ENCODE data around the gene KEAP1.
A peak's percentile ranks its signal among the peaks of the same experiment; 100 is the strongest.

KEAP1 gene

GRCh38 chr19:10521461-10522171 is 18.5 kb upstream of the KEAP1 start:
- DNase-seq: no peak

DNA sequence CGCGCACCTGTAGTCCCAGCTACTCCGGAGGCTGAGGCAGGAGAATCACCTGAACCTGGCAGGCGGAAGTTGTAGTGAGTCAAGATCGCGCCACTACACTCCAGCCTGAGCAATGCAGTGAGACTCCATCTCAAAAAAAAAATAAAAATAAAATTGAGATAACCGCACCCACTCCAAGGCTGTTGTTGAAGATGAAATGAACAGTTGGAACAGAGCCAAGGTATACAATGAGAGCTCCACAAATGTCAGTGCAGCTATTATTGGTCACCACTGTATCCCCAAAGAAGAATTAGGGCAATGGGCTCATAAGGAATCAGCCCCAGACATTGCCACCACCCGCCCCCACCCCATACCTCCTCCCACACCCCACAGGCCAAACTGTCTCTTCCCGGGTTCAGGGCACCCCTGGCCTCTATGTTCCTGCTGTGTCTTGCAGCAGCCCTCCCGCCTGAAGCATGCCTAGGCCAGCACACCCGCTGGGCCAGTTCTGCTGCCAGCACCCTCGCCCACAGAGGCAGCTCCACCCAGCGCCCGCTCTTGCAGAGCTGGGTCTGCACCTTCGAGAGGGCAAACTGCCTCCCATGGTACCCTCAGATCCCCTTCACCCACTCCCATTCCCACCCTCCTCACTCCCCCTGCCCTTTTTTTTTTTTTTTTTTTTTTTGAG is 17.6 kb upstream of the KEAP1 start:
- no peak for DNase-seq

DNA sequence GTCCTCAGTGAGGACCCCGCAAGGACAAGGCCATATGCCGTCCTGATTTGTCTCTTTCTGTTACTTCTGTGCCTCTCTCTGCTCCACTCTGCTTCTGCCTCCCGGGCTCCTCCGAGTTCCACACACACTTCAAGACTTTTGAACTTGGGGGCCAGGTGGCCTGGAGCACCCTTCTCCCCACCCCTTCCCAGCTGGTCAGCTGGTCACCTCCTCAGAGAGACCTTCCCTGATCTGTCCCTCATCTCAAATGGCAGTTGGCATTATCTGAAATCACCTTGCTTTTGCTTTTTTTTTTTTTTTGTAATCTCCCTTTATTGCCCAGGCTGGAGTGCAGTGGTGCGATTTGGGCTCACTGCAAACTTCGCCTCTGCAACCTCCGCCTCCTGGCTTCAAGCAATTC is 16.3 kb upstream of the KEAP1 start:
- DNase-seq: no peak

DNA sequence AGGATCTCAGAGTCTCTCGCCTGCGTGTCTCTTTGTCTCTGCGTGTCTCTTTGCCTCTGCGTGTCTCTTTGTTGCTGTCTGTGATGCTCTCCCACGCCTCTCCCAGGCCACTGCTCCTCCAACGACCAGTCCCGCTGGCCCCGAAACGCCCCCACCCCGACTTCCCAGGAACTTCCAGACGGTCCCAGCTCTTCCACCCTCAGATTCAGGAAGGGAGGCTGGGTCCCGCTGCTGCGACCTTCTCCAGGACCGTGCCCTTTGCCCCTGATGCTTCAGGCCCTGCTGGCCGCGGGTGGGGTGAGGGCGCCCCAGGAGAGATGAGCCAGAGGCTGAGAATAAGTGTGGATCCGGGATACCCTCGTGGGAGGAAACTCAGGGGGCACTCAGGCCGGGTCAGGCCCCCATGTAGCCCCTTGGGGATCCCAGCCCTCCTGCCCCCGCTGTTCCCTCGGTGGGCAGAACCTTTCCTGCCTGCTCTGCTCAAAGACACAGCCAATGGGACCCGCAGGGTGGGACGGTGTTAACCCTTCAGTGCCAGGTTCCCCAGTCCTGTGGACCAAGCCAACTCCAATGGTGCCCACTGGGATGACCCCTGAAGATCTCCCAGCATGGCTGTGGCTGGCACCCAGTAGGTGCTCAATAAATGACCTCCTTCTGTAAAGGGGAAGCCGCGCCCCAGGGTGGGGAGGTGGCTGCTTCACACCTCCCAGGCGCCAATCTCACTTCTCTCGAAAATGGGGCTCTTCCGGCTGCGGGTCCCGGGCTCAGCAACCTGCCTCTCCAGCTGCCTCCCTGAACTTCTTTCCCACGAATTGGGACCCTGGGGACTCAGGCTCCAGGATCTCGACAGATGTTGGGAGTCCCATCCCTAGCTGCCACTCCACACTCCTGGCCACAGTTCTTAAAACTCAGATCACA is 15.5 kb upstream of the KEAP1 start:
- no peak for DNase-seq

DNA sequence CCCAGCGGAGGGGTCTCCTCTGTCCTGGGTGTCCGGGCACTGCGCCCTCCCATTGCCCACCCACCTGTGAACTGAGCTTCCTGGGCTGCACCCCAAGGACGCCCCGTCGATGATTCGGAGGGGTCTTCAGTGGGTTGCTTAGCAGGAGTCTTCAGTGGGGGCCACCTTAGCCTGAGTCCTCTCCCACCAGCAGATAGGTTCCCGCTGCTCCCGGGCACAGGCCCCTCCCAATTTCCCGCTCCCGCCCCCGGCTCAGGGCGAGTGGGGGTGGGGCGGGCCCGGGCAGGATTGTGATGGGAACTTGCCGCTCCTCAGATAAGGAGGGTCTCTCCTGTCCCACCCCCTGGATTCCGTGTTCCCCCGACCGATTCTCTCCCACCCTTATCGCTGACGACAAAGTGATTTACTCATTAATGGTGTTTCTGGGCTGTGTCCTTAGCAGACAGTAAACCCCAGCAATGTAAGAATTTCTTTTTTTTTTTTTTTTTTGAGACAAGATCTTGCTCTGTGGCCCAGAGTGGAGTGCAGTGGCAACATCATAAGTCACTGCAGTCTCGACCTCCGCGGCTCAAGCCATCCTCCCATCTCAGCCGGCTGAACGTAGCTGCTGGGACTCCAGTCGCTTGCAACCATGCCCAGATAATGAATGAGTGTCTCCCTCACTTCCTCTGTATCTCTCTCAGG is 14.7 kb upstream of the KEAP1 start:
- no peak for DNase-seq

DNA sequence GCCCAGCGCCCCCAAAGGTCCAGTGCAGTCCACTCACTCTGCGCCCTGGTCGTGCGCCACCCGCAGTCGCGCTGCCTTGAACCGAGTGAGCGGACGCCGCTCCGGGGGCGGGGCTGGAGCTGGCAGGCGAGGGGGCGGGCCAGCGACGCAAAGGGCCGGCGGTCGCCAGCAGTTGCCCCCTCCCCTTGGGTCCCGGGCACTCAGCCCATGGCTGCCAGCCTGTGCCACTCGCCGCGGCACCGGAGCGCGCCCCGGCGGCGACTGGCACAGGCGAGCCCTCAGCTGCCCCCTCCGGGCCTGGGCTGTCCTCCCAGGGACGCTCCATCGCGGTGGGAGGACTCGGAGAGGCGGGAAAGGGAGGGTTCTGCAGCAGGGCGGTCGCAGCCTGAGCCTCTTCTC is 14.2 kb upstream of the KEAP1 start, which contains the start of gene S1PR5:
S1PR5 (minus strand) TSS at position 87 of the 399 bp plus-strand sequence. CDS start 2,436 bp downstream, outside the sequence.
- no peak for DNase-seq

DNA sequence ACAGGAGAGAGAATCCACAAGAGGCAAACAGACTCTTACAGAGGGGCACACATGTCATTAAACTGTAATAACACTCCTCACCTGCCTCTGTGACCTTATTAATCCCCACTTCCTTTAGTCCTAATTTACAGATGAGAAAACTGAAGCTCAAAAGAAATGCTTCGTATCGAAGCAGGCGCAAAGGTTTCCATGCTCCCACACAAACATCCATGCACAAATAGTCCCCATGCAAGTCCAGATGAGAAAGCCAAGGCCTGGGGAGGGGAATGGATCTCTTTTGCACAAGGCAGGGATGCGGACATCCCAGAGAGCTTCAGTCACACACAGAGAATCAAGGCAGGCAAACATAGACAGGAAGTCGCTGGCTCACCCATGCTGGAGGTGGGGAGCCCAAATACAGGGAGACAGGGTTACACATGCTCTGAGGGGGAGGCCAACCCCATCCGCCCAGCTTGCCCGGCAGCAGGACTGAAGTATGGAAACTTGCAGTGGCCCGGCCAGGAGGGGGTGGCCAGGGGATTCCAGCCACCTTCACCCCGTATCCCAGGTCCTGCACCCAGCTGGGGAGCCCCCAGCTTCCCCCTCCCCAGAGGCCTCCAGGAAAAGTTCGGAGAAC is 13.6 kb upstream of the KEAP1 start:
- DNase-seq: no peak

DNA sequence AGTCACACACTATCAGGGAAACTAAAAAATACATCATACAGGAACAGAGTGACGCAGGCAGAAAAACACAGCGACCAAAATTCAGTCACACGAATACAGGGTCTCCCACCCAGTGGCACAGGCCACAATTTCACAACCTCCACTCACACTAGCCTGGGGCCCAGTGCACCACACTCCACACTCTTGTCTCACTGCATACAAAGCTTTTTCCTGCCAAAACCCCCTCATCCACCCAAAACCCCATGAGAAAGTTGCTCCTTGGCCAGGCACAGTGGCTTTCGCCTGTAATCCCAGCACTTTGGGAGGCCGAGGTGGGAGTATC is 12.9 kb upstream of the KEAP1 start:
- no peak for DNase-seq

- peak; percentile 36 for DNase-seq
Observed at GRCh38 chr19:10514211-10515145, 11.3 kb upstream of the KEAP1 start.

DNA sequence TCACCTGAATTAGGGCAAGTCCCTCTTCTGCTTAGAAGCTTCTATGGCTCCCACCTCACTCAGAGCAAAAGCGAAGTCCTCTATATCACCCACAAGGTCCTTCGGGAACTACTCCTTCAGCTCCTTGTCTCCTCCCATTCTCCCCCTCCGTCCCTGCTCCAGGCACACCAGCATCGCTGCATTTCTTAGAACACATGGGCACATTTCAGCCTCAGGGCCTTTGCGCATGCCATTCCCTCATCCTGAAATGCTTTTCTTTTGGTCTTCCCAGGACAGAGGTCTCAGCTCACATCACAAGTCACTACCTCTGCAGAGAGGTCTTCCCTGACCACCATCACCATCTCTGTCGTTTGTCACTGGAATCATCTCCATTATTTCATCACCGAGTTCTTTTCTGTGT is 10.1 kb upstream of the KEAP1 start:
- DNase-seq: no peak

DNA sequence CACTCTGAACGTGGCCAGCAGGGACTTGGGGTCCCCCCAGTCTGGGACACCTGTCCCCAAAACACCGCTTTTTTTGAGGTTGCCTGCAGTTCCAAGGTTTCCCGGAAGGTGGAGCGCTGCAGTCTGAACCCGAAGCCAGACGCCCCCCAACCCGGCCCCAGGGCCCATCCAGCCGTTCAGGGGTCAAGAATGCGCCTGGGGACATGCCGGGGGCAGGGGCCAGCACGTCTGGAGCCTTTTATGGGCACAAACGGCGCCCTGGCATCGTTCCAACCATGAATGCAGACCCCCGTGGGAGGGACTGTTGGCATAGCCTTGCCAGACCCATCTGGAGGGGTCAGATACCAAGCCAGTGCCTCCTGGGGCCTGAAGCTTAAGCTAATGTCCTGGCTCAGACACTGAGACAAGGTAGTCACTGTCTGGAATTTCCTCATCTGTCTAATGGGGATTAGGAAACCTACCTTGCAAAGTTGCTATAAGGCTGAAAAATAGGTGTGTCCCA is 7.2 kb upstream of the KEAP1 start:
- peak; percentile 70 for DNase-seq

GRCh38 chr19:10508707-10509106 is 5.6 kb upstream of the KEAP1 start:
- peak; percentile 37 for DNase-seq

DNA sequence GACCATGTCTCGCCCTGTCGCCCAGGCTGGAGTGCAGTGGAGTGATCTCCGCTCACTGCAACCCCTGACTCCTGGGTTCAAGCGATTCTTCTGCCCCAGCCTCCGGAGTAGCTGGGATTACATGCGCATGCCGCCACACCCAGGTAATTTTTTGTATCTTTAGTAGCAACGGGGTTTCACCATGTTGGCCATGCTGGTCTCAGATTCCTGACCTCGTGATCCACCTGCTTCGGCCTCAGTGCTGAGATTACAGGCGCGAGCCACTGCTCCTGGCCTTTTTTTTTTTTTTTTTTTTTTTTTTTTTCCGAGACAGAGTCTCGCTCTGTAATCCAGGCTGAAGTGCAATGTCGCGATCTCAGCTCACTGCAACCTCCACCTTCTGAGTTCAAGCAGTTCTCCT is 4.9 kb upstream of the KEAP1 start:
- no peak for DNase-seq

- peak; percentile 85 for DNase-seq
Observed at GRCh38 chr19:10505583-10506229, 2.5 kb upstream of the KEAP1 start.

DNA sequence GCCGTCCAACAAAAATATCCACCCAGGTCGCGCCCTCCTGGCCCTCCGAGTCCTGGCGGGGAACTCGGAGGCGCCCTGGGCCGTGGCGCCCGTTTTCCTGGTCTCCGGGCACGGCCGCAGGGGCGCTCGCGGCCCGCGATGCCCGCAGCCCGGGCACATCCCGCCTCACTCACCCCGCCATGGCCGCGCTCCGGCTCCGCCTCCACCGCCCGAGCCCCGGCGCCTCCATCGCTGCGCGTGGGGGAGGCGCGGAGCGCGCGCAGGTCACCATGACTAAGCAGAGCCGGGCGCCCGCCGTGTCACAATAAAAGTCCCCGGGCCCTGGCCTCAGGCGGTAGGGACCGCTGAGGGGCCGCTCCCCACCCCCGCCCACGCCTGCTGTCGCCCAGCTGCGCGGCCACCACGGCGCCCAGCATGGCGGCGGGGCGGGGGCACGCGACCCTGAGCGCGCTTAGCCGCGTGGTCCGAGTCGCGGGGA is 593 bp downstream of the KEAP1 start:
- peak; percentile 92 for DNase-seq

- peak; percentile 55 for DNase-seq
Observed at GRCh38 chr19:10501971-10502523, 1.1 kb downstream of the KEAP1 start.

DNA sequence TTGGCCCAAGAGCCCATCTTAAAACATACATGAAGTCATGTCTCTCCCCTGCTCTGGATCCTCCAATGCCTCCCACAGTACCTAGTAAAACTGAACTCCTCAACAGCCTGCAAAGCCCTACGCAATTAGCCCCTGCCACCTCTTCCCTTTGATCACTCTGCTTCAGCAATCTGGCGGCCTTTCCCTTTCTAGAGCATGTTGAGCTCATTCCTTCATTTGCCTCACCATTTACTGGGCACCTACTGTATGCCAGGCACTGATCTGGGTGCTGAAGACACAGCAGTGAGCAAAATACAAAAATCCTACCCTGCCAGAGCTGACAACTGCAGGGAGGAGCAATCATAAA is 2.9 kb downstream of the KEAP1 start:
- DNase-seq: no peak

DNA sequence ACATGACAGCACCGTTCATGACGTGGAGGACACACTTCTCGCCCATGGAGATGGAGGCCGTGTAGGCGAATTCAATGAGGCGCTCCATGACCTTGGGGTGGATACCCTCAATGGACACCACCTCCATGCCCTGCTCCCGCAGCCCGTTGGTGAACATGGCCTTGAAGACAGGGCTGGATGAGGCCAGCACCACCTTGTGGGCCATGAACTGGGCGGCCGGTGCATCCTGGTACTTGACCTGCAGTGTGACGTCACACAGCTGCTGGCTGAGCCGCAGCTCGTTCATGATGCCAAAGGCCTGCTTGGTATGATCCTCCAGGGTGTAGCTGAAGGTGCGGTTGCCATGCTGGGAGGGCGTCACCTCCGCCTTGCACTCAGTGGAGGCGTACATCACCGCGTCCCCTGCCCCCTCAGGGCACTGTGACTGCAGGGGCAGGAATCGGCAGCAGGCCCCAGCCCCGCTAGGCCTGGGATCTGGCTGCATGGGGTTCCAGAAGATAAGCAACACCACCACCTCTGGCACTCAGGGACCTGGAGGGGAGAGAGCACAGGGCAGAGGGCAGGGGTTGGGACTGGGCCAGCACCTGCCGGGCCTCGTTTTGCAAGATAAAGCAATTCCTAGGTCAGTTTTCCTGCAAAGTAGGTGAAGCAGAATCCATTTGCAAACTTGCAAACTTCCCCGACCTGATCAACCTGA is 3.5 kb downstream of the KEAP1 start:
- no peak for DNase-seq

DNA sequence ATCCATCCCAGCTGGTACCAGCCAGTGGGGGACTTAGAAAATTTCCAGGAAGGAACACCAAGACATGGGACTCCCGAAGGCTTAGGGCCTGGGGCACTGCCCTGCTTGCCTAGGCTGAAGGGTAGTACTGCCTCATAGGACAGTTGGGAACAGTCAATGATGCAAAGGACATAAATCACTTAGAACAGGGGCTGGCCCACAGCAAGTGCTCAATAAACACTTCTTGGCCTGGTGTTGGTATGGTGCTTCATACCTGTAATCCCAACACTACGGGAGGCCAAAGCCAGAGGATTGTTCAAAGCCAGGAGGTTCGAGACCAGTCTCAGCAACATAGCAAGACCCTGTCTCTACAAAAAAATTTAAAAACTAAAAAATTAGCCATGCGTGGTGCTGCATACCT is 5.8 kb downstream of the KEAP1 start:
- no peak for DNase-seq

Measured in activated naive CD4-positive, alpha-beta T cell treated with Interleukin-2 at 50 U/mL for 16 hours (primary cell).